Right lobe of liver (tissue), 6 donors: ENCODE results near the gene BRICD5. TPM values are rescaled to one million over a fixed set of nuclear protein-coding genes. Genes with fewer than 3 reads are reported as not detected.

Experiments
- ATAC-seq, 4 donors: fragments of 200-7000 bp; cut with Tn5 transposase; one replicate each; pipeline ENCODE4 v1.9.1; 2020; ENCODE audit warnings: mild to moderate bottlenecking in 4 of 4, moderate library complexity in 4 of 4
- DNase-seq, 3 donors: peaks; one replicate each; pipeline ENCODE4 v3.0.0-alpha.2; 2020
- H3K27ac ChIP-seq, 3 donors: fragments of 200-600 bp; one replicate each; pipeline ENCODE4 v1.8.0; 2022
- H3K27me3 ChIP-seq, 2 donors: fragments of 200-600 bp; one replicate each; pipeline ENCODE4 v1.8.0; 2022
- H3K36me3 ChIP-seq, 4 donors: fragments of 200-600 bp; sonication (generic) in 1 of 4; one replicate each; pipeline versions ENCODE4 v1.5.1 to v1.8.0; 2017 to 2022; ENCODE audit warnings: control low read depth in 1 of 4
- H3K4me1 ChIP-seq, 4 donors: fragments of 200-600 bp; sonication (generic) in 1 of 4; one replicate each; pipeline versions ENCODE4 v1.5.1 to v1.8.0; 2017 to 2022; ENCODE audit warnings: control low read depth in 1 of 4
- H3K4me3 ChIP-seq, 3 donors: fragments of 200-600 bp; one replicate each; pipeline ENCODE4 v1.8.0; 2022
- H3K9me3 ChIP-seq, 4 donors: fragments of 200-600 bp; sonication (generic) in 1 of 4; one replicate each; pipeline versions ENCODE4 v1.5.1 to v1.8.0; 2017 to 2022; ENCODE audit warnings: control low read depth in 1 of 4
- POLR2A ChIP-seq: fragments of 450-650 bp; IDR thresholded peaks from one replicate; pipeline ENCODE4 v1.6.1; 2017; ENCODE audit warnings: antibody characterized with exemption, mild to moderate bottlenecking
- WGBS: methylation state at CpG from one replicate; pipeline ENCODE4 v1.1.6; 2018; ENCODE audit warnings: low coverage, low lambda C conversion rate; ENCODE audit not compliant: insufficient coverage; ENCODE audit errors: missing lambda C conversion rate; 5-methylcytosine and 5-hydroxymethylcytosine counted together
- intact Hi-C, 2 donors: fragments of 100-400 bp; cut with DNase I; formaldehyde crosslinking; loops; one replicate each; pipeline versions ENCODE4 v1.11.2 to v1.14.1; 2022
- total RNA-seq, 6 experiments: library from RNA; depleted of rRNA in 2 of 6; stranded (reverse); fragments of >200 nt in 2 of 6; fragmentation: NEBNext Ultra II Directional in 3 of 6; extraction: Animal tissue kit (Norgen Biotek cat#: 25700) in 3 of 6; gene quantifications; one replicate each; pipeline versions ENCODE4 v1.1.0 to v1.2.4, GENCODE V29; 2016 to 2023
- TF ChIP-seq, protein P1 (sequence below), 4 donors: fragments of 200-600 bp in 3 of 4; fragments of 450-650 bp in 1 of 4; IDR thresholded peaks; one replicate each; pipeline versions ENCODE4 v1.5.1 to v1.8.0; 2016 to 2022; ENCODE audit warnings: antibody characterized with exemption in 4 of 4, mild to moderate bottlenecking in 2 of 4
- donor health status: DM: no; HTN: yes; CAD: no.
- donor health status: DM: no; HTN: no; CAD: no.
- donor health status: DM: no; HTN: no; CAD: no.
- donor health status: DM: no; HTN: yes; CAD: no.
- donor health status: DM: no; HTN: yes; CAD: no.

BRICD5 gene
- total RNA-seq, 6 experiments from 2014 or later = 0.74 to 3.7 (median 2.0) TPM

DNA sequence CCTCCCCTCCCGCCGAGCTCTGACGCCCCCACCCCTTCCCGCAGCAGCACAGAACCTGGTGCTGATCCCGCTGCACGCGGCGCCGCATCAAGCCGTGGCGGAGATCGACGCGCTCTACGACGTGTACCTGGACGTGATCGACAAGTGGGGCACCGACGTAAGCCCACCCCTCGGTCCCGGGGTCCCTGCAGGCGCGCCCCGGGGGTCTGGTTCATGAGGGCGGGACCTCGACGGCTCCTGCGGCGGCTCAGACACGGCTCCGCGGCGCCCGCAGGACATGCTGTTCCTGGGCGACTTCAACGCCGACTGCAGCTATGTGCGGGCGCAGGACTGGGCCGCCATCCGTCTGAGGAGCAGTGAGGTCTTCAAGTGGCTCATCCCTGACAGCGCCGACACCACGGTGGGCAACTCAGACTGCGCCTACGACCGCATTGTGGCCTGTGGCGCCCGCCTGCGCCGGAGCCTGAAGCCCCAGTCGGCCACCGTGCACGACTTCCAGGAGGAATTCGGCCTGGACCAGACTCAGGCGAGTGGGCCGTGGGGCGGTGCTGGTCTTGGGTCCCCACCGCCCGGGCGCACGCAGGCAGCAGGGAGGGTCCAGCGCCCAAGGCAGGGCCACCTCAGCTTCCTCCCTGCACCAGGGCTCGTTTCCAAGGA is 27.0 kb upstream of the BRICD5 start:
- 0% methylated on average over 1 of the region's 65 CpGs for WGBS
- TF ChIP-seq POLR2A = no peak
- TF ChIP-seq, protein P1, sequence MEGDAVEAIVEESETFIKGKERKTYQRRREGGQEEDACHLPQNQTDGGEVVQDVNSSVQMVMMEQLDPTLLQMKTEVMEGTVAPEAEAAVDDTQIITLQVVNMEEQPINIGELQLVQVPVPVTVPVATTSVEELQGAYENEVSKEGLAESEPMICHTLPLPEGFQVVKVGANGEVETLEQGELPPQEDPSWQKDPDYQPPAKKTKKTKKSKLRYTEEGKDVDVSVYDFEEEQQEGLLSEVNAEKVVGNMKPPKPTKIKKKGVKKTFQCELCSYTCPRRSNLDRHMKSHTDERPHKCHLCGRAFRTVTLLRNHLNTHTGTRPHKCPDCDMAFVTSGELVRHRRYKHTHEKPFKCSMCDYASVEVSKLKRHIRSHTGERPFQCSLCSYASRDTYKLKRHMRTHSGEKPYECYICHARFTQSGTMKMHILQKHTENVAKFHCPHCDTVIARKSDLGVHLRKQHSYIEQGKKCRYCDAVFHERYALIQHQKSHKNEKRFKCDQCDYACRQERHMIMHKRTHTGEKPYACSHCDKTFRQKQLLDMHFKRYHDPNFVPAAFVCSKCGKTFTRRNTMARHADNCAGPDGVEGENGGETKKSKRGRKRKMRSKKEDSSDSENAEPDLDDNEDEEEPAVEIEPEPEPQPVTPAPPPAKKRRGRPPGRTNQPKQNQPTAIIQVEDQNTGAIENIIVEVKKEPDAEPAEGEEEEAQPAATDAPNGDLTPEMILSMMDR (IDR thresholded peaks at IDR 0.05) = no peak
- H3K4me3 ChIP-seq = no peak overlapping the region
- ATAC-seq (peak; percentile 4 to 21 (median 10)), DNase-seq (peak in 1 of 3 donors; percentile 53)
- H3K27me3 ChIP-seq = no peaks in the 10 kb centered on the region
- peaks cover 0 to 33% (median 14%) of the 10 kb centered on the region in 4 donors for H3K36me3 ChIP-seq
- peaks cover 0 to 17% (median 0%) of the 10 kb centered on the region in 4 donors for H3K4me1 ChIP-seq
- no peaks in the 10 kb centered on the region for H3K9me3 ChIP-seq
- intact Hi-C loops = no loop called here
- H3K27ac ChIP-seq = no peak overlapping the region

DNA sequence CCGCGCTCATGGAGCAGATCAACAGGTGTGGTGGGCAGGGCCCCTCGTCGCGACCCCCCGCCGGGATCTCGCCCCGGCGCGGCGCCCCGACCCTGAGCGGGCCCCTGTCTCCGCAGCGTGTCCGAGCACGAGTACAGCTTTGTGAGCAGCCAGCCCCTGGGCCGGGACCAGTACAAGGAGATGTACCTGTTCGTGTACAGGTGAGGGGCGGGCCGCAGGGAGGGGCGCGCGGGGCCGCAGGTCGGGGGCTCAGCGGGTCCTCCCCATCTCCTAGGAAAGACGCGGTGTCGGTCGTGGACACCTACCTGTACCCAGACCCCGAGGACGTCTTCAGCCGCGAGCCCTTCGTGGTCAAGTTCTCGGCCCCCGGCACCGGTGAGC is 26.4 kb upstream of the BRICD5 start:
- peak in 1 of 3 donors; percentile 52 for DNase-seq
- Histone ChIP-seq H3K27me3 (no peaks in the 10 kb centered on the region), H3K36me3 (peaks cover 0 to 32% (median 15%) of the 10 kb centered on the region in 4 donors), H3K4me3 (no peak overlapping the region), H3K27ac (no peak overlapping the region), H3K9me3 (no peaks in the 10 kb centered on the region), H3K4me1 (peaks cover 0 to 17% (median 0%) of the 10 kb centered on the region in 4 donors)
- no peak for TF ChIP-seq POLR2A
- TF ChIP-seq, protein P1 (IDR thresholded peaks at IDR 0.05) = no peak
- no peak for ATAC-seq
- no CpG with 5 or more reads among the region's 40 CpGs for WGBS
- intact Hi-C loops = no loop called here

DNA sequence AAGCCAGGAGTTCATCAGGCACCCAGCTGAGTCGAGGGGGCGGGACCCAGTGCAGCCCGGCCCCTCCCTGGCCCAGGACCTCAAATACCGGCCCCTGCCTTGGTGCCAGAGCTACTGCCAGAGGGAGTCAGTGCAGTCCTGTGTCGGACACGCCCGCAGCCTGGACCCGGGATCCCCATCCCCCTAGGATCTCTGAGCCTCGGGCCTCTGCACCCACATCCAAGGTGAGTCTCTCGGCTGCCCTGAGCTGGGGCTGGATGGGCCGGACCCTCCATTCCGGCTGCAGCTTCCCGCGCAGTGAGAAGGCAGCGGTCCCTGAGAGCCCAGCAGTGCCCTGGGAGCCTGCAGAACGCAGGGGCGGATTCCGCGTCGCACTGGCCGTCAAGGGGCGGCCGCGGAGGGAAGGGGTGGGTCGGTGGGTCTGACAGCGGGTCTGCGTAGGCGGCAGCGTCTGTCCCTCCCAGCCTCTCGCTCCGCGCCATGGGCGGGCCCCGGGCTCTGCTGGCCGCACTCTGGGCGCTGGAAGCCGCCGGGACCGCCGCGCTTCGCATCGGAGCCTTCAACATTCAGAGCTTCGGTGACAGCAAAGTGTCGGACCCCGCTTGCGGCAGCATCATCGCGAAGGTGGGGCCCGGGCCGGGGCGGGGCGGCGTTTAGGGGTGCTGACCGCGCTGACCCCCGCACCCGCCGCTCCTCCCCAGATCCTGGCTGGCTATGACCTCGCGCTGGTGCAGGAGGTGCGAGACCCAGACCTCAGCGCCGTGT is 25.9 kb upstream of the BRICD5 start, which contains the start of gene DNASE1L2:
Gene DNASE1L2, plus strand, starts transcription at position 108 of the 765 bp plus-strand sequence. Its CDS starts 373 bp downstream, at position 481.
- TF ChIP-seq POLR2A = no peak
- TF ChIP-seq, protein P1 (IDR thresholded peaks at IDR 0.05) = no peak
- peaks cover 0 to 17% (median 0%) of the 10 kb centered on the region in 4 donors for H3K4me1 ChIP-seq
- ATAC-seq (peak; percentile 54 to 68 (median 55)), DNase-seq (peak in 1 of 3 donors; percentile 63)
- no peaks in the 10 kb centered on the region for H3K9me3 ChIP-seq
- 0% methylated on average over 2 of the region's 64 CpGs for WGBS
- no peak within 1 kb of the TSS for H3K27ac ChIP-seq
- H3K36me3 ChIP-seq = peaks cover 0 to 34% (median 15%) of the 10 kb centered on the region in 4 donors
- intact Hi-C loops = no loop called here
- no peaks in the 10 kb centered on the region for H3K27me3 ChIP-seq
- no peak within 1 kb of the TSS for H3K4me3 ChIP-seq

DNA sequence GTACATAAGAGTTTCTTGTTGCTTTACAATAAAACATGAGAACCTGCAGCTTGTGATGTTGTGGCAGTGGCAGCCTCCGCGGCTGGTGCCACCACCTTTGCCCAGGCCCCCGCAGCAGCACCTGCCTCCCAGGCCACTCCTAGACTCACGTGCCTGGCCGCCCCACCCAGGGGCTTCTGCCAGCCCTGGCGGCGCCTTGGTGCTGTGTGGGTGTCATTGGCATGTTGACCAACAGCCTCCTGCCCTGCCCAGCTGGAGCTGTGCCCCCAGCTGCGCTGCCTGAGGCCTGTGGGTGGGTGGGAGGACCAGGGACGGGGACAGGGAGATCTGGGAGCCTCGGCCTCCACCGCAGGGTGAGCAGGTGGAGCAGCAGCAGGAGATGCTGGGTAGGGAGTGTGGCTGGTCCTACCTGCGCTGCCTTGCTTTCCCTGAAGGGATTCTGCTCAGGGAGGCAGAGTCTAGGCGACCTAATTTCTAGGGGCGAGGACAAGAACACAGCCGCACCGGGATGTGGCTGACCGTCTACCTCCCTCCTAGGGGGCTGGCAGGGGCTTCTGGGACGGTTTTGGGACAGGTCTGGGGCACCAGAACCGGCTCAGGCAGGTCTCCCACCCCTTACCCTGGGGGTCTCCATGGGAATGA is 25.2 kb upstream of the BRICD5 start:
- H3K9me3 ChIP-seq = no peaks in the 10 kb centered on the region
- 22% methylated on average over 4 of the region's 19 CpGs for WGBS
- no peak overlapping the region for H3K27ac ChIP-seq
- DNase-seq (peak in 1 of 3 donors; percentile 55), ATAC-seq (no peak)
- H3K36me3 ChIP-seq = peaks cover 0 to 39% (median 15%) of the 10 kb centered on the region in 4 donors
- intact Hi-C loops = no loop called here
- TF ChIP-seq POLR2A = no peak
- TF ChIP-seq, protein P1 (IDR thresholded peaks at IDR 0.05) = no peak
- peaks cover 0 to 17% (median 0%) of the 10 kb centered on the region in 4 donors for H3K4me1 ChIP-seq
- H3K27me3 ChIP-seq = no peaks in the 10 kb centered on the region
- no peak overlapping the region for H3K4me3 ChIP-seq
